ENCODE measurements around the gene PBX2.
"Not testable (repeated sequence)": the region's sequence is repeated elsewhere in the genome, so short reads cannot be mapped to it uniquely, and the experiment has no call there.

The PBX2 gene

DNA sequence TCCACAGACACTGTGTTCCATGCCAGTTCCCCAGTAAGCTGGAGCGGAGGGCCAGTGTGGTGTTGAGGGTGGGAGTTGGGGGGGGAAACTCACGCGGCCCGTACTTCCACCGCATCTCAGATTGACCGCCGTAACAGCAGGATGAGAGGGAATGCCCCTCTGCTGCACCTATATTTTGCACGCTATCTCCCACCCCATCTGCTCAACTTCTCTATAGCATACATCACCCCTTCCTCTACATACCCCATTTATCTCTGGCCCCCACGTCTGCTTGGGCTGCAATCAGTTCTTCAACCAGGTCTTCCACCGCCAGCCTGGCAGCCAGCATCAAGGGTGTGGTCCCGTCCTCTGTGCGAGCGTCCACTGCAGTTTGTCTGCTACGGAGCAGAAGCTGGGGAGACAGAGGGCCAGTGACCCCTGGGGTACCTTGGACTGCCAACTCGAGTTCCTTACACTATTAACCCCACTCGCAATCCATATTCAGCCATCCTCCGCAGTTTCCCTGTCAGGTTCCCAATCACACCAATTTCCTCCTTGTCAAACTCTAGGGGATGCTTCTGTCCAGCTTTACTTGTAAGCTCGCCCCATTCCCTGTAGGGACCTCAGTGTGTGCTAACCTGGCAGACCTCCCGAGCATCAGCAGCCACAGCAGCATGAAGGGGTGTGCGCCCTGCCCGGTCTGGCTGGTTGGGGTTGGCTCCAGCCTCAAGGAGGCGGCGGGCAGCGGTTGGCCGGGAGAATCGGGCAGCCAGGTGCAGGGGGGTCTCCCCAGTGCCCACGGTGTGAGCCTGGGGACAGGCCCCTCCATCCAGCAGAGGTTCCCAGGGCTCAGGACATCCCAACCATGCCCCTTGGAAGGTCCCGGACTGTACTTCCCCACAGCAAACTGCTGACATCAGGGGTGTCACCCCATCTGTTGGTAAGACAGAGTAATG, 6.9 kb upstream of the PBX2 start:
- Histone ChIP-seq H3K36me3 (ENCODE audit: insufficient read depth, low read length) (no peaks in the 10 kb centered on the region), H3K27ac (peak overlapping the region; percentile 77), H3K9ac (ENCODE audit: insufficient read length) (peak overlapping the region; percentile 20), H3K9me3 (ENCODE audit: low read depth, low read length) (no peaks in the 10 kb centered on the region), H3K4me3 (peak overlapping the region; percentile 87)
- DNase-seq (ENCODE audit: low read depth, low spot score) = no peak
- TF ChIP-seq FOXP2 (optimal IDR thresholded peaks at IDR 0.05; ENCODE audit: control extremely low read depth, extremely low read length, insufficient read depth) (no peak), POLR2AphosphoS5 (IDR thresholded peaks at IDR 0.05; ENCODE audit: borderline replicate concordance, low read depth, low read length) (no peak), EZH2 (IDR thresholded peaks at IDR 0.05) (no peak)

DNA sequence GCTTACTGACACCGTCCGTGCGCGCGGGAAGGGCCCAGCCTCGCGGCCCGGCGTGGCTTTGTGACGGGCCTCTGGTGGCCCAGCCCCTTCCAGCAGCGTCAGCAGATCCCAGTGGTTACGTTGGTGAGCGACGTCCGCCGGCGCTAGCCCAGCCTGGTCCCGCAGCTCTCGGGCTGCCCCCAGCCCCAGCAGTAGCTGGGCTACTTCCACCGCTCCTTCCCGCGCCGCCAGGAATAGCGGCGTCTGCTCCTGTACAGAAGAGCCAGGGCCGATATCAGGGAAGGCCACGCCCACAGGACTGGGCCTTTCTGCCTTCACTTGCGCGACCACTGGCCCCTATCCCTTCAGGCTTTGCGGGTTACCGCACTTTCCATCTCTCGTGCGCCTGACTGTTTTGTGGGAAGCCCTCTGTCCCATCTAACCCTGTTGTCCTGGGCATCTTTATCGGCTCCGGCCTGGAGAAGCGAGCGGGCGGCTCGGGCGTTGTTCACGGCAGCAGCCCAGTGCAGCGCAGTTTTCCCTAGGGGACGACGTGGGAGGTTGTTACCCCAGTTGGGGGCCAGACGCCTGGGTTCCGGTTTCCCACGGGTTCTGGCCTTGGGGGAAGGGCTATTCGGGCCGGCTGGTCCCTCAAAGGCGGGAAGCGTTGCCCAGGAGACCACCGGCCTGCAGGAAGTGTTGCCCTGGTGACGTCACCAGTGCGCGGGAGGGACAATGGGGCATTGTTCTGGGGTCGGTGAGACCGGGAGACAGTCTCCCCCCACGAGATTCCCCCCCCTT, 6.1 kb upstream of the PBX2 start:
- Histone ChIP-seq H3K9ac (ENCODE audit: insufficient read length) (peak overlapping the region; percentile 87), H3K4me3 (peak overlapping the region; percentile 87), H3K27ac (peak overlapping the region; percentile 90), H3K9me3 (ENCODE audit: low read depth, low read length) (no peaks in the 10 kb centered on the region), H3K36me3 (ENCODE audit: insufficient read depth, low read length) (no peaks in the 10 kb centered on the region)
- DNase-seq (ENCODE audit: low read depth, low spot score) = no peak
- TF ChIP-seq POLR2AphosphoS5 (IDR thresholded peaks at IDR 0.05; ENCODE audit: borderline replicate concordance, low read depth, low read length) (peak; percentile 83; the same call in 1 of the 2 replicates), FOXP2 (optimal IDR thresholded peaks at IDR 0.05; ENCODE audit: control extremely low read depth, extremely low read length, insufficient read depth) (peak; percentile 14), EZH2 (IDR thresholded peaks at IDR 0.05) (no peak)

DNA sequence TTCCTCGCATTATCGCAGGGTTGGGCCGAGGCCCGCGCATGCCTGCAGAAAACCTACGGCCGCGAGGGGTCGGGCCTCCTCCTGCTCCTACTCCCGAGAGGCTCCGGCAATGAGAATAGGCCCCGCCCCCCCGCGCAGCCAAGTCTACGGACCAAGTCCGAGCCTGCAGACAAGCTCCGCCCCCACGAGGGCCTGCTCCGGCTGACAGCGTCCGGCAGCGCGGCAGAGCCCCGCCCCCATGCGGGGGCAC, 5.6 kb upstream of the PBX2 start:
- TF ChIP-seq FOXP2 (optimal IDR thresholded peaks at IDR 0.05; ENCODE audit: control extremely low read depth, extremely low read length, insufficient read depth) (no peak), POLR2AphosphoS5 (IDR thresholded peaks at IDR 0.05; ENCODE audit: borderline replicate concordance, low read depth, low read length) (no peak)

DNA sequence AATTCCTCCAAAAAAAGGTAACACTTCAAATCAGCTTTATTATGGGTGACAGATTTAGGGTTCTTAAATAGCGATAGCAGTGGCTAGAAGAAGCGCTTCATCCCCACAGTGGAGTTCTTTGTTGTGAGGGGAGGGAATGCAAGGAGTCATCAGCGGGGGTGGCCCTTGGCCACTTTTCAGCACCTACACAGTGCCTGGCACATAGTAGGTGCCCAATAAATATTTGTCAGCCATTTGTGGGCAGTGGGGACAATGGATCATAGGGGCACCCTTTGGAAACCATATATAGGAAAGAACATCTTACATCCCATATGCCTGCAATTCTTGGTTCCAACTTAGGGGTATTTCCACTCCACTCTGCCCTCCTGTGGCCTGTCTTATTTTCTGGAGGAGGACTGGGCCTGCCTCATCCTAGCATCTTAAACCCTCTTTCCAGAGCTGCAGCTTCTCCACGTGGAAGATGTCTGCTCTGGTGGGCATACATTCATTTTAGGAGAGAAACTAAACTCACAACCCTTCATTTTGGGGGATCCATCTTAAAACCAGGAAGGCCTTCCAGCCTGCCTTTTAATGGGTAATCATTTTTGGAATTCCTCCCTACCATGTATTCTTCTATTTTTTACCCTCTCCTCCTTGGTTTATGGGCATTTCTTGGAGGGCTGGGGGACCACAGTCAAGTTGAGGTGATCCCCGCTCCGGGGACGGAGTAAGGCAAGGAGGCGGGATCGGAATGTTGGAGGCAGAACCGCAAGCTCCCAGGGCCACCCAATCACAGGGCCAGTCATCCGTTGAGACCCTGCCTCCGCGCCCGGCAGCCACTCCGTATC, 5.0 kb upstream of the PBX2 start:
- peak overlapping the region; percentile 87 for H3K4me3 ChIP-seq
- H3K27ac ChIP-seq = peak overlapping the region; percentile 97
- H3K9me3 ChIP-seq (ENCODE audit: low read depth, low read length) = no peaks in the 10 kb centered on the region
- peak overlapping the region; percentile 83 for H3K9ac ChIP-seq (ENCODE audit: insufficient read length)
- no peaks in the 10 kb centered on the region for H3K36me3 ChIP-seq (ENCODE audit: insufficient read depth, low read length)
- no peak for TF ChIP-seq EZH2 (IDR thresholded peaks at IDR 0.05)
- peak; percentile 78 for TF ChIP-seq POLR2AphosphoS5 (IDR thresholded peaks at IDR 0.05; ENCODE audit: borderline replicate concordance, low read depth, low read length)
- no peak for TF ChIP-seq FOXP2 (optimal IDR thresholded peaks at IDR 0.05; ENCODE audit: control extremely low read depth, extremely low read length, insufficient read depth)
- no peak for DNase-seq (ENCODE audit: low read depth, low spot score)

More for the DNA sequence above, 5.6 kb upstream of the PBX2 start:
- Histone ChIP-seq H3K9me3 (ENCODE audit: low read depth, low read length) (no peaks in the 10 kb centered on the region), H3K4me3 (peak overlapping the region; percentile 87), H3K27ac (peak overlapping the region; percentile 90), H3K9ac (ENCODE audit: insufficient read length) (peak overlapping the region; percentile 87), H3K36me3 (ENCODE audit: insufficient read depth, low read length) (no peaks in the 10 kb centered on the region)
- DNase-seq (ENCODE audit: low read depth, low spot score) = peak; percentile 90

DNA sequence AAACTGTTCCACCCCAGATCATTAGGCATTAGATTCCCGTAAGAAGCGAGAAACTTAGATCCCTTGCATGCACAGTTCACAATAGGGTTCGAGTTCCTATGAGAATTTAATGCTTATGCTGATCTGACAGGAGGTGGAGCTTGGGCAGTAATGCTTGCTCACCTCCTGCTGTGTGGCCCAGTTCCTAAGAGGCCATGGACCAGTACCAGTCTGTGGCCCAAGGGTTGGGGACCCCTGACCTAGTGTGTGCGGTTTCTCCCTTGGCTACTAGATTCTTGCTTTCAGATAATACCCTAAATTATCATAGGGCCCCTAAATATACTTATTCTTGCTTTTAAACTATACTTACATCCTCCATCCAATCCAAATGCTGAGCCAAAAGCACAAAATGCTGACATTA, 4.4 kb upstream of the PBX2 start:
- H3K27ac ChIP-seq = peak overlapping the region; percentile 97

DNA sequence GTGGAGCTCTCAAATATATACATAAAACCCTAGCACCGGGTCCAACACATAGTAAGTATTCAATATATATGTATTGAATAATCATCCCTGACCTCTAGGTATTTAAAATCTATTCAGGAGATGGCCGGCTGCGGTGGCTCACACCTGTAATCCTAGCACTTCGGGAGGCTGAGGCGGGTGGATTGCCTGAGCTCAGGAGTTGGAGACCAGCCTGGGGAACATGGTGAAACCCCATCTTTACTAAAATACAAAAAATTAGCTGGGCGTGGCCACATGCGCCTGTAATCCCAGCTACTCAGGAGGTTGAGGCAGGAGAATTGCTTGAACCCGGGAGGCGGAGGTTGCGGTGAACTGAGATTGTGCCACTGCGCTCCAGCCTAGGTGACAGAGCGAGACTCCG, 3.1 kb upstream of the PBX2 start:
- H3K36me3 ChIP-seq (ENCODE audit: insufficient read depth, low read length); H3K9me3 ChIP-seq (ENCODE audit: low read depth, low read length); DNase-seq (ENCODE audit: low read depth, low spot score): not testable (repeated sequence)
- H3K9ac ChIP-seq (ENCODE audit: insufficient read length) = peak overlapping the region; percentile 57
- peak overlapping the region; percentile 69 for H3K4me3 ChIP-seq
- peak overlapping the region; percentile 97 for H3K27ac ChIP-seq

More for the DNA sequence above, 4.4 kb upstream of the PBX2 start:
- no peak overlapping the region for H3K9ac ChIP-seq (ENCODE audit: insufficient read length)
- TF ChIP-seq EZH2 (IDR thresholded peaks at IDR 0.05) = no peak
- TF ChIP-seq POLR2AphosphoS5 (IDR thresholded peaks at IDR 0.05; ENCODE audit: borderline replicate concordance, low read depth, low read length) = no peak
- no peak for TF ChIP-seq FOXP2 (optimal IDR thresholded peaks at IDR 0.05; ENCODE audit: control extremely low read depth, extremely low read length, insufficient read depth)
- H3K9me3 ChIP-seq (ENCODE audit: low read depth, low read length) = no peaks in the 10 kb centered on the region
- peak overlapping the region; percentile 87 for H3K4me3 ChIP-seq
- no peaks in the 10 kb centered on the region for H3K36me3 ChIP-seq (ENCODE audit: insufficient read depth, low read length)
- no peak for DNase-seq (ENCODE audit: low read depth, low spot score)

DNA sequence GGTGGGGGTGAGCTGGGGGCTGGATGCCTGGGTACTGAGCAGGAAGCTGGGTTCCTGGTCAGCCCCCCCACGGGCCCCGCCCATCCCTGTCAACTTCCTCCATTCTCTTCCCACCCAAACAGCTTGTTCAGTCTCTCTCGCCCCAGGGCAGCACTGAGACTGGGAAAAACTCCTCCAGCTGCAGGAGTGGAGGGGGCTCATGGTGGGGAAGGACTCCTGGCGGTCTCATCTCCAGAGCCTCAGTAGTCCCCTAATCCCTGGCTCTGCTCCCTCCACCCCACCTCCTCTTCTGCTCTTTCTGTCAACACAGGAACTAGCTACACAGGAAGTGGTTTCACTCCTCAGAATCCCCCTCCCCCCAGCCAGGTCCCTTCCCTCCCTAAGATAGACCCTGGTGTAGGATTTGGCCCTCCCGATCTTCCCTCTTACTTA, 2.6 kb upstream of the PBX2 start, which contains the start of gene GPSM3:
Gene GPSM3 (minus strand): TSS at position 36 of the 432 bp plus-strand sequence. CDS start 130 bp downstream, outside the sequence.
- peak within 1 kb of the TSS; percentile 69 for H3K4me3 ChIP-seq
- H3K36me3 ChIP-seq (ENCODE audit: insufficient read depth, low read length) = peaks cover 8% of the 10 kb centered on the region
- H3K9ac ChIP-seq (ENCODE audit: insufficient read length) = peak within 1 kb of the TSS; percentile 66
- TF ChIP-seq EZH2 (IDR thresholded peaks at IDR 0.05) (no peak), FOXP2 (optimal IDR thresholded peaks at IDR 0.05; ENCODE audit: control extremely low read depth, extremely low read length, insufficient read depth) (peak; percentile 69), POLR2AphosphoS5 (IDR thresholded peaks at IDR 0.05; ENCODE audit: borderline replicate concordance, low read depth, low read length) (peak; percentile 65)
- peak; percentile 91 for DNase-seq (ENCODE audit: low read depth, low spot score)
- H3K9me3 ChIP-seq (ENCODE audit: low read depth, low read length) = no peaks in the 10 kb centered on the region
- H3K27ac ChIP-seq = peak within 1 kb of the TSS; percentile 97

Data from SK-N-MC (cell line).